GF-D8 (cell line): ENCODE data around the gene CDH8.

Experiments used
- DNase-seq: peaks from one replicate; lab custom pipeline; 2025; lab: John Stamatoyannopoulos, UW

Gene CDH8

GRCh38 chr16:61616088-61616487 lies 420.1 kb downstream of the CDH8 start:
- no peak for DNase-seq

- DNase-seq: no peak
These were observed 424.3 kb downstream of the CDH8 start for GRCh38 chr16:61611847-61612491.

DNA sequence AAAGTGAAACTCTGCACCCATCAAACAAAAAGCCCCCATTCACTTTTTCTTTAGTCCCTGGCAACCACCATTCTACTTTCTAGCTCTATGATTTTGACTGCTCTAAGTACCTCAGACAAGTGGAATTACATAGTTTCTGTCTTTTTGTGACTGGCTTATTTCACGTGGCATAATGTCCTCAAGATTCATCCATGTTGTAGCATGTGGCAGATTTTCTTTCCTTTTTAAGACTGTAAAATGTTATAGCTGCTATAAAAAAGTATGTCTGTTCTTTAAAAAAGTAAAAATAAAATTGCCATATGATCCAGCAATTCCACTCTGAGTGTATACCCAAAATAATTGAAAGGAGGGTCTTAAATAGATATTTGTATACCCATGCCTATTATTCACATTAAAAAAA lies 429.7 kb downstream of the CDH8 start:
- DNase-seq: no peak
